C4-2B (cell line): Measurements from ENCODE around the gene DNAJC15.

Experiments used
- ZFX ChIP-seq: fragments of 450-650 bp; IDR thresholded peaks from 2 replicates; pipeline ENCODE4 v1.6.1; 2017
- TF ChIP-seq, protein P1 (sequence below): fragments of 450-650 bp; conservative IDR thresholded peaks from 2 replicates; pipeline ENCODE4 v1.5.1; 2017; ENCODE audit warnings: mild to moderate bottlenecking

DNA sequence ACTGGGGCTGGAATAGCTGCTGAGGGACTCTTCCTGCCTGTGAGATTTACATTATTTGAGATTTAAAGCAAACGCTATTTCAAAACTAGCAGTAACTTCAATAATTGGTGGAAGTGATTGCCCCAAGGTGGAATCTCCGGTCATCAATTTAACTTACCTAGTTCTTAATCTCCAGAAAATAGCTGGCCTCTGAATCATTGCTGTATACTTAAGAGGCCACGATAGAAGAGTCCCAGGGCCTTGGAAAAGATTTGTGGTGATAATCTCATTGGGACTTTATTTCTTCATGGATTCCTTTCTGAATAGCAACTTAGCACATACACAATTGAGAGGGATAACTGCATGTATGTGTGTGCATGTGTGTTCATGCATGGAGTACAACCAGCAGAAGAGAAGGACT is 120.2 kb downstream of the DNAJC15 start:
- TF ChIP-seq, protein P1, sequence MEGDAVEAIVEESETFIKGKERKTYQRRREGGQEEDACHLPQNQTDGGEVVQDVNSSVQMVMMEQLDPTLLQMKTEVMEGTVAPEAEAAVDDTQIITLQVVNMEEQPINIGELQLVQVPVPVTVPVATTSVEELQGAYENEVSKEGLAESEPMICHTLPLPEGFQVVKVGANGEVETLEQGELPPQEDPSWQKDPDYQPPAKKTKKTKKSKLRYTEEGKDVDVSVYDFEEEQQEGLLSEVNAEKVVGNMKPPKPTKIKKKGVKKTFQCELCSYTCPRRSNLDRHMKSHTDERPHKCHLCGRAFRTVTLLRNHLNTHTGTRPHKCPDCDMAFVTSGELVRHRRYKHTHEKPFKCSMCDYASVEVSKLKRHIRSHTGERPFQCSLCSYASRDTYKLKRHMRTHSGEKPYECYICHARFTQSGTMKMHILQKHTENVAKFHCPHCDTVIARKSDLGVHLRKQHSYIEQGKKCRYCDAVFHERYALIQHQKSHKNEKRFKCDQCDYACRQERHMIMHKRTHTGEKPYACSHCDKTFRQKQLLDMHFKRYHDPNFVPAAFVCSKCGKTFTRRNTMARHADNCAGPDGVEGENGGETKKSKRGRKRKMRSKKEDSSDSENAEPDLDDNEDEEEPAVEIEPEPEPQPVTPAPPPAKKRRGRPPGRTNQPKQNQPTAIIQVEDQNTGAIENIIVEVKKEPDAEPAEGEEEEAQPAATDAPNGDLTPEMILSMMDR = no peak
- no peak for TF ChIP-seq ZFX
